Kidney glomerular epithelial cell (primary cell): ENCODE results near the gene SLC43A2.
"Not testable (repeated sequence)": the region's sequence is repeated elsewhere in the genome, so short reads cannot be mapped to it uniquely, and the experiment has no call there.

Experiments used
- DNase-seq: peaks from one replicate; lab custom pipeline; 2025; lab: John Stamatoyannopoulos, UW

The SLC43A2 gene

GRCh38 chr17:1627982-1628855 is at the start of gene SLC43A2:
SLC43A2 (minus strand) TSS chr17:1628834; CDS start chr17:1627874, 960 bp downstream.
- DNase-seq, result peak; percentile 27

- DNase-seq, result no peak
Measured at GRCh38 chr17:1676401-1676800, 47.8 kb upstream of the SLC43A2 start.

DNA sequence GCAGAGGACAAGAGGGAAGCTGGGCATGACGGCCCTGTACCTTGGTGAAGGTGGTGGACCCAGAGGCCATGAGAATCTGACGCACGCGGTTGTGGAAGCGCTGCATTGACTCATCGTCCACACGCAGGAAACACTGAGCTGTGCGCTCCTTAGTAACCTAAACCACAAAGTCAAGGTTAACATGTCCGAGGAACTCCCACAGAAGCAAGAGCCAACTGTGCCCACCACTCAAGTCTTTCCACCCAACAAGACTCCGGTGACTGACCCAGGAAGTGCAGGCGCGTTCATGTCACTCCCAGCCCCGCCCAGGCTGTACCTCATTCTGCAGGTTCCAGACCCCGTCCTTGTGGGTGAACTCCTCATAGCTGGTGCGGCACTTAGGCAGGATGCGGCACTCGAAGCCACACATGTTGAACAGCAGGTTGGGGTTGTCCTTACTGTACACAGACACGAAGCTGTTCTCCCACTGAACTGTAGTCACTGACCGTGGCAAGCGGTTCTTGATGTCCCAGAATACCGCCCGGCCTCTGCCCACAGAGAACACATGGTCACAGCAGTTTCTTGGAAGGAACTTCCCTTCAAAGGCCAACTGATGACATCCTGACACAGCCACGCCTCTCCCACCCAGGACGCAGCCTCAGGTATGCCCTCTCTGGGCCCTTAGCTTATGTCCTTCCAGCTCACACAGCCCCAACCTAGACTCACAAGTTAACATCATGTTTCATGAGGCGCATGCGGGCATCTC is 44.6 kb upstream of the SLC43A2 start:
- no peak for DNase-seq

- not testable (repeated sequence) for DNase-seq
Measured at GRCh38 chr17:1663934-1664333, 35.3 kb upstream of the SLC43A2 start.

DNA sequence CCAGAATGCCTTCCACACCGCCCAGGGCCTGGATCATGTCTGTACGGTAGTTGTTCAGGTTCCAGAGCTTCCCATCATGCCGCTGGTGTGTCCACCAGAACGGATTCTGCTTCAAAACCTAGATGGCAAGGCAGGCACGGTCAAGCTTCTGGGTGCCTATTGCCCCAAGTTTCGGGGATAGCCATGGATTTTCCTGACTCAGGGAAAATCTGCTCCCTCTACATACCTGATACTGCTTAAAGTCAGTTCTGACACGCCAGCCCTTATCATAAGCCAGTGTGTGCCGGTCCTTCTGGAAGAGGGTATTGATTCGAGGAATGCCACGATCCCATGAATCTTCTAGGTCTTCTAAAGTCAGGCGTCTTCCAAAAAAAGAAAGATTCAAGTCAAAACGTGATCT is 32.4 kb upstream of the SLC43A2 start:
- no peak for DNase-seq

DNA sequence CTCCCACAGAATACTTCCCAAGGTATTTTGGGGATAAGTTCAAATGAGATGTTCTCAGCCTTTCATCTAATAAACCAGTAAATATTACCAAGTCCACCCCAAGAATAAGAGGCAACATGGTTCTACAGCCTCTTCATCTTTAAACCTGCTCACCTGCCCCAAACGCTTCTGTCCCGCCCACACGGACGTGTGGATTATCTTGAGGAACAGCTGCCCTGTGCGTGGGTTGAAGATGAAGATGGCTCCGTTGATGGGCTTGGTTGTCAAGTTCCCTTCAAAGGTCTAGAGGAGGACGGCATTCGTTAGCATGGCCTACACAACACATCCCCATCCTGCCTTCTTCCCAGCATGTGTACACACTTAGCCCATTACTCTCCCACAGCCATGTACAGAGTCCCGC is 29.5 kb upstream of the SLC43A2 start:
- DNase-seq, result no peak

- DNase-seq, result no peak
Measured at GRCh38 chr17:1653735-1654134, 25.1 kb upstream of the SLC43A2 start.

DNA sequence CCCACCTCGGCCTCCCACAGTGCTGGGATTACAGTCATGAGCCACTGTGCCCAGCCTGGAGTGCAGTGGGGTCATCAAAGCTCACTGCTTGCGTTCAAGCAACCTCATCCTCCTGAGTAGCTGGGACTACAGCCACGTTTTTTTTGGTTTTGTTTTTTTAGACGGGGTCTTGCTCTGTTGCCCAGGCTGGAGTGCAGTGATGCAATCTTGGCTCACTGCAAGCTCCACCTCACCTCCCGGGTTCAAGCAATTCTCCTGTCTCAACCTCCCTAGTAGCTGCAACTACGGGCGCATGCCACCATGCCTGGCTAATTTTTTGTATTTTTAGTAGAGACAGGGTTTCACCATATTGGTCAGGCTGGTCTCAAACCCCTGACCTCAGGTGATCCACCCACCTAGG is 24.2 kb upstream of the SLC43A2 start:
- DNase-seq, result not testable (repeated sequence)

GRCh38 chr17:1651559-1651844 is 22.9 kb upstream of the SLC43A2 start:
- DNase-seq, result no peak

DNA sequence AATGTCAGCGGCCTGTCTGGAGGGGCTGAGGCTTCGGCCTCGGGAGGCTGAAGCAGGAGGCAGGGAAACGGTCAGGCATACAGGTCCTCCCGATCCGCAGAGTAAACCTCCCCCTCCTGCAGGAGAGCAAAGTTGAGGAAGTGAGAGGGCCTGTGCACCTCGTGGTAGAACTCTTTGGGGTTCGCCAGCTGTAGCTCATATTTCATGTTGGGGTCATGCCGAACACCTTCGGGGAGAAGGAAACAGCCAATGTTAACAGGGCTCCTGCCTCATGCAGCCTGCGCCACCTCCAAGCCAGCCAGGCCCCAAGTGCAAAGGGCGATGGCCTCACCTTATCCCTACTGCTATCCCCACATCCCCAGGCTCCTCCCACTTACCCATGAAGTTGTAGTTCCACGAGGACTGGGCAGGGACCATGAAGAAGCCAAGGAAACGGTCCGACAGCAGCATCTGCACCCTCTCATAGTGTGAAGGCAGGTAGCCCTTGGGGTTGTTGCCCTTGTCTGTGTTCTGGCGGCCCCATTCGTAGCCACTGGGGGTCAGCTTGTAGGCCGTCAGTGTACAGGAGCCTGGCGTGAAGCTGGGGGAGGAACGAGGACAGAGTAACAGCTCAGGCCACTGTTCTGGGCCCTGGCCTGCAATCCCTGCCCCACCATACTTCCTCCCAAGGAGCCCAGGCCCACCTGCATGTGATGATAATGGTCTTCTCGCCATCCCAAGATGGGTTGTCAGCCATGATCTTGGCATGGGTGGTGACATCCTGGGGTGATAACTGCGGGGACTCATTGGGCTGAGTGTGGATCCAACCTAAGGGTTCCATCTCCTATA is 22.3 kb upstream of the SLC43A2 start:
- no peak for DNase-seq

- DNase-seq, result no peak
Measured at GRCh38 chr17:1649844-1650501, 21.3 kb upstream of the SLC43A2 start, which contains the start of gene RILP. RILP (minus strand) TSS chr17:1649866; CDS start chr17:1649804, 62 bp downstream.

- peak; percentile 65 for DNase-seq
Measured at GRCh38 chr17:1648963-1649843, 20.6 kb upstream of the SLC43A2 start.

GRCh38 chr17:1648173-1648962 is 19.7 kb upstream of the SLC43A2 start:
- no peak for DNase-seq

GRCh38 chr17:1647802-1648171 is 19.2 kb upstream of the SLC43A2 start:
- no peak for DNase-seq

GRCh38 chr17:1646199-1646875 is 17.7 kb upstream of the SLC43A2 start:
- DNase-seq, result no peak

DNA sequence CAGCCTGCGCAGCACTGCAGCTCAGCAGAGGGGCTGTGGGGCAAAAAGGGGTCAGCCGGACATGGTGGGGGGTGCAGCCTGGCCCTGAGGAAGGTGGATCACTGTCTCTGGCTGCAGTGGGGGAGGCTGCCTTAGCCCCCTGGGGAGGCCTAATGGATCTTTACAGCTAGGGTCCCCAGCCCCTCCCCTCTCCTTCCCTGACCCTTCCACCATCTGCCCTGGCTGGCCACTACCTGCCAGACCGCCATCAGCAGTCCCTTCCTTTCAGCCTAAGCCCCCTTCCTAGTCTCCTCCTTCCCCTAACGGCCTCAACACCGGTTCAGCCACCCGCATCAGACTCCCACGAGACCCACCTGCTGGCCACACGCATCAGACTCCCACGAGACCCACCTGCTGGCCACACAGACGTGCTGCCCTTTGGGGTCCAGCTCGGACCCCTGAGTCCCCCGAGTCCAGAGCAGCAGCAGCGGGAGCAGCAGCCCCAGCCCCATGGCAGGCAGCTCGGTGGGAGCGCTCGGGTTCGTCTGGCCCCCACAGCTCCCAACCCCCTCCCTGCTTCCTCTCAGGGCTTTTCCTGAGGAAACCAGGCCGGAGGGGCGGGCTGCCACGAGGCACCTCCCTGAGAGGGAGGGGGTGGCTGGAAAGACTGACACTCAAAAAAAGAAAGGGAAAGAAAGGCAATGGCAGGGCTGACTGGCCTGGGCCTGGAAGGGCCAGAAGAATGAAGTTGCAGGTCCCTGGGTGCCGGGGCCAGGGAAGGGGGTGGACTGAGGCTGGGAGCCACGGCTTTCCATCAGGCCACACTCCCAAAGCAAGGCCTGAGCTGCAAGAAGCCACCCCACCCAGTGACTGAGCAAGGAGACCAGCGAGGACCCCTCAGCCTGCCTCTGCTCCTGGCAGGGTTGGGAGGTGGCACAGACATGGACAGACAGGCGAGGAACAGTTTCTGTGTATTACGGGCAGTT is 16.9 kb upstream of the SLC43A2 start, which contains the start of gene SCARF1:
TSS of gene SCARF1 (minus strand) at position 526 of the 965 bp plus-strand sequence. CDS start at position 491, 35 bp downstream.
- no peak for DNase-seq

DNA sequence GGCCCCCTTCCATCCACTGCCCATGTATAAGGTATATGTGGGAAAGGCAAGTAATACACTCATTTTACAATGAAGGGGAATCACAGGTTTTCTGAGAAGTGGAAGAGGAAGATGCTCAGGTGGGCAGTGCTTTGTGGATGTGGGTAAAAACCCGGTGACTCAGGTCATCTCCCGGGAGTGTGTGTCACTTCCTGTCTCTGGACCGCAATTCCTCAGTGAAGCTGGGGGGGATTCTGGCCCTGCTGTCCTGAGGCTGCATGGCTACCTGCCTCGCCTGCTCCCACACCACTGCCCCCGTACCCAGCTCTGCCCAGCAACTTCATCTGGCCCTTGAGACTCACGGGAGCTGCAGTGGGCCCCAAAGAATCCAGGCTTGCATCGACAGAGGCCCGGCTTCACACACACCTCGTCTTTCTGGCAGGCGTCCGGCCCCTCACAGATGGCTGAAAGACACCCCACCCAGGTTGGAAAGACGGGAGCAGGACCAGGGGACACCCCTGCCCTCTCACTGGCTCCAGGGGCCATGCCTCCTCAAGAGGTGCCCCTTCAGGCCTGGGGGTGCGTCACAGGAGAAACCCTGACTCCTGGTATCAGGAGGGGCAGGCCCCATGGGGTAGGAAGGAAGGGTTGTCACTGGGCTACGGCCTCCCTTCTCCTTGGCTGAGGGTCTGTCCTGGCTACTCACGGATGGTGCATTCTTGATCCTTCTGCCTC is 16.0 kb upstream of the SLC43A2 start:
- peak; percentile 74 for DNase-seq
